H1 (cell line): Measurements from ENCODE around the gene ADSS1. TPM values are rescaled to one million over a fixed set of nuclear protein-coding genes. Genes with fewer than 3 reads are reported as not detected.

ENCODE experiments used
- CREB1 ChIP-seq: IDR thresholded peaks from 2 replicates; pipeline ENCODE4 v1.6.1; 2012; ENCODE audit warnings: inconsistent platforms
- CTBP2 ChIP-seq: IDR thresholded peaks from 2 replicates; pipeline ENCODE4 v1.7.0; 2011; ENCODE audit warnings: borderline replicate concordance, mild to moderate bottlenecking, moderate library complexity, mixed read lengths, low read length; ENCODE audit not compliant: insufficient read depth, insufficient read length
- FOSL1 ChIP-seq: IDR thresholded peaks from 2 replicates; pipeline ENCODE4 v1.6.1; 2011; ENCODE audit warnings: mild to moderate bottlenecking, low read depth, low read length, moderate library complexity; ENCODE audit not compliant: insufficient read depth
- JUND ChIP-seq: IDR thresholded peaks from 2 replicates; pipeline ENCODE4 v1.6.1; 2011; ENCODE audit warnings: mild to moderate bottlenecking, improper control_type of control experiment, low read length
- RBBP5 ChIP-seq: IDR thresholded peaks from 2 replicates; pipeline ENCODE4 v1.7.1; 2012; ENCODE audit warnings: low read depth, mild to moderate bottlenecking, inconsistent platforms, low read length, moderate library complexity, borderline replicate concordance
- polyA plus RNA-seq, 7 experiments: library from polyadenylated mRNA; depleted of rRNA in 3 of 7; stranded (reverse) in 5 of 7; unstranded in 2 of 7; fragments of >200 nt in 5 of 7; fragments of 200-250 nt in 2 of 7; gene quantifications; 1 replicate in 5 of 7; 2 replicates in 1 of 7; 4 replicates in 1 of 7; pipeline versions ENCODE4 v1.2.1 to v1.2.3, GENCODE V29; 2011 to 2013; ENCODE audit warnings: missing spikeins in 2 of 7, mixed read lengths in 2 of 7
- total RNA-seq: library from RNA; stranded (reverse); fragmentation: NEBNext Ultra II Directional; extraction: Animal tissue kit (Norgen Biotek cat#: 25700); gene quantifications from 2 replicates; pipeline ENCODE4 v1.2.1, GENCODE V29; 2021
- TF ChIP-seq, protein P1 (sequence below): fragments of 300-600 bp; sonication (generic); IDR thresholded peaks from 2 replicates; pipeline ENCODE4 v1.7.1; 2012; ENCODE audit warnings: low read length, moderate library complexity, mild to moderate bottlenecking, inconsistent platforms; ENCODE audit not compliant: insufficient replicate concordance

ADSS1 gene
- total and polyA plus RNA-seq, 2 of the 8 experiments (the other 6 are each of a cell fraction or from before 2014, with no cell fraction given), result 7.1 to 7.9 TPM

DNA sequence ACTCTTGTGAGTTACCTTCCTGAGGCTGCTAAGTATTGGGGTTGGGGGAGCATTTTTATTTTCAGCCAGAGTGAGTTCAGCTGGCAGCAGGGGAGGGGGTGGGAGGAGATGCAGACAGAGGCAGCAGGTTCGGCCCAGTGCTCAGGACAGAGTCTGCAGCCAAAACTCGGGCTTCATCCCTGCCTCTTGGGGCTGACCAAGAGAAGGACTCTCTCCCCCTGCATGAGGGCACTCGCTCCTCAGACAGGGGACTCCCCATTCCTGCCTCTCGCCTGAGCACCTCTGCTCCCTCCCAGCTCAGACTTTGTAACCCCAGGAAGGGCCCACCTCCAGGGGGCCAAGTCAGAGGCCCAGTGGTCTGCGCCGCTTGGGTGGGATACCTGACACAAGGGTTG is 72.7 kb downstream of the ADSS1 start (continued):
- TF ChIP-seq, protein P1, sequence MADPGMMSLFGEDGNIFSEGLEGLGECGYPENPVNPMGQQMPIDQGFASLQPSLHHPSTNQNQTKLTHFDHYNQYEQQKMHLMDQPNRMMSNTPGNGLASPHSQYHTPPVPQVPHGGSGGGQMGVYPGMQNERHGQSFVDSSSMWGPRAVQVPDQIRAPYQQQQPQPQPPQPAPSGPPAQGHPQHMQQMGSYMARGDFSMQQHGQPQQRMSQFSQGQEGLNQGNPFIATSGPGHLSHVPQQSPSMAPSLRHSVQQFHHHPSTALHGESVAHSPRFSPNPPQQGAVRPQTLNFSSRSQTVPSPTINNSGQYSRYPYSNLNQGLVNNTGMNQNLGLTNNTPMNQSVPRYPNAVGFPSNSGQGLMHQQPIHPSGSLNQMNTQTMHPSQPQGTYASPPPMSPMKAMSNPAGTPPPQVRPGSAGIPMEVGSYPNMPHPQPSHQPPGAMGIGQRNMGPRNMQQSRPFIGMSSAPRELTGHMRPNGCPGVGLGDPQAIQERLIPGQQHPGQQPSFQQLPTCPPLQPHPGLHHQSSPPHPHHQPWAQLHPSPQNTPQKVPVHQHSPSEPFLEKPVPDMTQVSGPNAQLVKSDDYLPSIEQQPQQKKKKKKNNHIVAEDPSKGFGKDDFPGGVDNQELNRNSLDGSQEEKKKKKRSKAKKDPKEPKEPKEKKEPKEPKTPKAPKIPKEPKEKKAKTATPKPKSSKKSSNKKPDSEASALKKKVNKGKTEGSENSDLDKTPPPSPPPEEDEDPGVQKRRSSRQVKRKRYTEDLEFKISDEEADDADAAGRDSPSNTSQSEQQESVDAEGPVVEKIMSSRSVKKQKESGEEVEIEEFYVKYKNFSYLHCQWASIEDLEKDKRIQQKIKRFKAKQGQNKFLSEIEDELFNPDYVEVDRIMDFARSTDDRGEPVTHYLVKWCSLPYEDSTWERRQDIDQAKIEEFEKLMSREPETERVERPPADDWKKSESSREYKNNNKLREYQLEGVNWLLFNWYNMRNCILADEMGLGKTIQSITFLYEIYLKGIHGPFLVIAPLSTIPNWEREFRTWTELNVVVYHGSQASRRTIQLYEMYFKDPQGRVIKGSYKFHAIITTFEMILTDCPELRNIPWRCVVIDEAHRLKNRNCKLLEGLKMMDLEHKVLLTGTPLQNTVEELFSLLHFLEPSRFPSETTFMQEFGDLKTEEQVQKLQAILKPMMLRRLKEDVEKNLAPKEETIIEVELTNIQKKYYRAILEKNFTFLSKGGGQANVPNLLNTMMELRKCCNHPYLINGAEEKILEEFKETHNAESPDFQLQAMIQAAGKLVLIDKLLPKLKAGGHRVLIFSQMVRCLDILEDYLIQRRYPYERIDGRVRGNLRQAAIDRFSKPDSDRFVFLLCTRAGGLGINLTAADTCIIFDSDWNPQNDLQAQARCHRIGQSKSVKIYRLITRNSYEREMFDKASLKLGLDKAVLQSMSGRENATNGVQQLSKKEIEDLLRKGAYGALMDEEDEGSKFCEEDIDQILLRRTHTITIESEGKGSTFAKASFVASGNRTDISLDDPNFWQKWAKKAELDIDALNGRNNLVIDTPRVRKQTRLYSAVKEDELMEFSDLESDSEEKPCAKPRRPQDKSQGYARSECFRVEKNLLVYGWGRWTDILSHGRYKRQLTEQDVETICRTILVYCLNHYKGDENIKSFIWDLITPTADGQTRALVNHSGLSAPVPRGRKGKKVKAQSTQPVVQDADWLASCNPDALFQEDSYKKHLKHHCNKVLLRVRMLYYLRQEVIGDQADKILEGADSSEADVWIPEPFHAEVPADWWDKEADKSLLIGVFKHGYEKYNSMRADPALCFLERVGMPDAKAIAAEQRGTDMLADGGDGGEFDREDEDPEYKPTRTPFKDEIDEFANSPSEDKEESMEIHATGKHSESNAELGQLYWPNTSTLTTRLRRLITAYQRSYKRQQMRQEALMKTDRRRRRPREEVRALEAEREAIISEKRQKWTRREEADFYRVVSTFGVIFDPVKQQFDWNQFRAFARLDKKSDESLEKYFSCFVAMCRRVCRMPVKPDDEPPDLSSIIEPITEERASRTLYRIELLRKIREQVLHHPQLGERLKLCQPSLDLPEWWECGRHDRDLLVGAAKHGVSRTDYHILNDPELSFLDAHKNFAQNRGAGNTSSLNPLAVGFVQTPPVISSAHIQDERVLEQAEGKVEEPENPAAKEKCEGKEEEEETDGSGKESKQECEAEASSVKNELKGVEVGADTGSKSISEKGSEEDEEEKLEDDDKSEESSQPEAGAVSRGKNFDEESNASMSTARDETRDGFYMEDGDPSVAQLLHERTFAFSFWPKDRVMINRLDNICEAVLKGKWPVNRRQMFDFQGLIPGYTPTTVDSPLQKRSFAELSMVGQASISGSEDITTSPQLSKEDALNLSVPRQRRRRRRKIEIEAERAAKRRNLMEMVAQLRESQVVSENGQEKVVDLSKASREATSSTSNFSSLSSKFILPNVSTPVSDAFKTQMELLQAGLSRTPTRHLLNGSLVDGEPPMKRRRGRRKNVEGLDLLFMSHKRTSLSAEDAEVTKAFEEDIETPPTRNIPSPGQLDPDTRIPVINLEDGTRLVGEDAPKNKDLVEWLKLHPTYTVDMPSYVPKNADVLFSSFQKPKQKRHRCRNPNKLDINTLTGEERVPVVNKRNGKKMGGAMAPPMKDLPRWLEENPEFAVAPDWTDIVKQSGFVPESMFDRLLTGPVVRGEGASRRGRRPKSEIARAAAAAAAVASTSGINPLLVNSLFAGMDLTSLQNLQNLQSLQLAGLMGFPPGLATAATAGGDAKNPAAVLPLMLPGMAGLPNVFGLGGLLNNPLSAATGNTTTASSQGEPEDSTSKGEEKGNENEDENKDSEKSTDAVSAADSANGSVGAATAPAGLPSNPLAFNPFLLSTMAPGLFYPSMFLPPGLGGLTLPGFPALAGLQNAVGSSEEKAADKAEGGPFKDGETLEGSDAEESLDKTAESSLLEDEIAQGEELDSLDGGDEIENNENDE, result no peak
- TF ChIP-seq CREB1 (no peak), RBBP5 (no peak), FOSL1 (no peak), JUND (no peak), CTBP2 (no peak)
